GM21390 (cell line): ENCODE data around the gene CTLA4.

Experiments used
- ATAC-seq: cut with Tn5 transposase; IDR thresholded peaks from one replicate; pipeline ENCODE4 v1.9.1; 2021; ENCODE audit not compliant: unreplicated experiment

The CTLA4 gene

DNA sequence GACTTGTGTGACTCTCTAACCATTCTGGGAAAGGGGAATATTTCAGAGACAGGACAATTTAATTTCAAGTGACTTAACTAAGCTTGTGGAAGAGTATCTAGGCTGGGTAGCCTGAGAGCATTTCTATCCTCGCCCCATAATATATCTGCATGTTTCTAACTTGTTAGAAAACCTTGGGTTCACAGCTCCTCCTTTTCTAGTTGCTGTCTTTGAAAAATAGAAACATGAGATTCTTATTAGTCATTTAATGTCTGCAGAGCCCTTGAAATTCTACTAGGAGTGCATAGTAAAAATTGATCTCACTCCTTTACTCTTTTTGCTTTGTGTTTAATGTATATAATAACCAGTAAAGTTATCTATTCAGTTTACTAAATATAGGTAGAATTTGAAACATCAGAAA lies 22.4 kb downstream of the CTLA4 start:
- ATAC-seq, result no peak

DNA sequence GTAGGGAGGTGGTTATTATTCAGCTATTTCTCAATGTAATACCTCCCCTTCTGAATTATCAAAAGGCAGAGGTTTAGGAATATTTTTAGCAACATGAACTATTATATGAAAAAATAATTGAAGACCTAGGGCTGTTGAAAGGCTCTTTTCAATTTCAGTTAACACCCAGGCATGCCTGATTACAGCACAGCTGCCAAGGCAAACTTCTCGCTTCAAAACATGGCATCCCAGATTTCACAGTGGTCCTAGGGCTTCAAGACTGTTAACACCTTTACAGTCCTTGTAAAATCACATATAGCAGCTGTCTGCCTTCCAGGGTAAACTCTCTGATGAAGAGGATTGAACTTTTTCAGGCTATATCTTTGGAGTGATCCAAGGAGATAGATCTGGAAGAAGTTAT lies 23.2 kb downstream of the CTLA4 start:
- ATAC-seq, result no peak

DNA sequence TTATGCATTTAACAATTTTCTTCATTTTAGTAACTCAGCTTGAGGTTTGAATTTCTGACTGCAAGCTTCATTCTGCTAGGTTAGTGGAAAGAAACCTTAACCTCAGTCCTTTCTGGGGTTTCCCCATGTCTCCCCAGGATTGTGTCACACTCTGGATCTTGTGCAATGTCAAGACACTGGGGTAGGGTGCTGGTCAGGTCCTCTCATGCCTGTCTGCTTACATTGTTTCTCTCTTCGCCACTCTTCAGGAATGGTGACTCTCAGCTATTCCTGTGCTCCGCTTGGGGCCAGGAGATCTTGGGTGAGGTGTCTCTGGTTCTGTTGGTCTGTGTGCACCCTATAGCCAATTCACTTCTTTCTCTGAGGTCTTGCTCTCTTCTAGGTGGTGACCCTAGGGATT lies 23.9 kb downstream of the CTLA4 start:
- no peak for ATAC-seq

DNA sequence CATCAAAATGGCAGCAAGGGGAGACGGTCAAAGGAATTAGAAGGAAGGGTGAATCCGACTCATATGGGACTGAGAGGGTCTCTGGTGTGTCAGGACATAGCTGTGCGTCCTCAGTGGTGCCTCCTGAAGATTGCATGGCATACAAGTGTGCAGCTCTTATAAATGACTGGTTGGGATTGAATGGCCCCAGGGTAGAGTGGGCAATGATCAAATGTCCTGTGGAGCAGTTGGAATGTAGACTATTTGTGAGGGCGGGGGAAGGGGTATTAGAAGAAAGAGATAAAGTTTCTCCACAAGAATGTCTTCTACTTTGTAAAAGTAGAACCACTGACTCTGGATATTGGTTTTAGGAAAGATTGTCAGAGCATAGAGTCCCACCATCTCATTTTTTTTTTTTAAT lies 24.6 kb downstream of the CTLA4 start:
- no peak for ATAC-seq

DNA sequence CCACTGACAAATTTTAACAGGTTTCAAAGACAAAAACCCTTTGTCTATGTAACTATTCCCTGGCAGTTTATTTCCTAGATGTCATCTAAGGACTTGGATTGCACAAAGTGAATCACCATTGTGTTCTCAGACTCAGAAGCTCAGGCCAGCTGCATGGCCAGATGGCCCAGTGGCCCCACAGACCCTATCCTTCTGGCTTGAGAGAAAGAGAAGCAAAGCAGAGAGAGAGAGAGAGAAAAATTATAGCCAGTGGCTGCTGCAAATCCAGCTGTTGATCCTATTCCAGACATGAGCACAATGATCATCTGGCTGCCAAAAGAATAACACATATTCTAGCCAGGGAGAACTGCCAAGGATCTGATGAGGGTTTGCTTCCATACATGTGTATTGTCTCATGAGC lies 25.8 kb downstream of the CTLA4 start:
- no peak for ATAC-seq

DNA sequence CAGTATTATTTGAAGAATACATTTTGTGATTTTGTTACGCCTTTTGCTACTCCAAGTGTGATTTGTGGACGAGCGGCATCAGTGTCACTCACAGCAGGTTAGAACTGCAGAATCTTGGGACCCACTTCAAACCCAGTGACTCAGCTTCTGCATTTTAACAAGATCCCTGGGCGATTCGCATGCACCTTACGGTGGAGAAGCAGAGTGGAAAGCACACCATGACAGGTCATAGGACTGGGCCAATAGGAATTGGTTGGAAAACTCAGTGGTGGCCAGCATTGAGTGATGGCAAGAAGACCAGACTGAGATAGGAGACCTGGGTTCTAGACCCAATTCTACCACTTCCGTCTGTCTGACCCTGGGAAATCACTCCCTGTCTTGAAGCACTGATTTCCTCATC lies 26.3 kb downstream of the CTLA4 start:
- no peak for ATAC-seq

DNA sequence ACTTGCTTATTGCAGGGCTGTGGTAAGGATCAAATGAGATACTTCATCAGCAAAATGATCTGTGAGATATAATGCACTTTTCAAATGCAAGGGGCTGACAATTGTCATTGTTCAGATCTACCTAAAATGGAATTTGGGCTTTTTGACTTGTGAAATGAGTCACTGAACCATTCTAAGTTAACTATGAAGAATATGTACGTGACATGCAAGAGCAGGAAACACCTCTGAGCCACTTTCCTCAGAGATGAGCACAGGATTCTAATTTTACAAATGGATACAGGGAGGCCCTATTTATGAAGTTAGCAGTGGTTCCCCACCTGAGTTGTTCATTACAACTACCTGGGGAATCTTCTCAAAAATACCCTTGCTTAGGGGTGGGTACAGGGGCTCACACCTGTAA lies 26.7 kb downstream of the CTLA4 start:
- no peak for ATAC-seq

DNA sequence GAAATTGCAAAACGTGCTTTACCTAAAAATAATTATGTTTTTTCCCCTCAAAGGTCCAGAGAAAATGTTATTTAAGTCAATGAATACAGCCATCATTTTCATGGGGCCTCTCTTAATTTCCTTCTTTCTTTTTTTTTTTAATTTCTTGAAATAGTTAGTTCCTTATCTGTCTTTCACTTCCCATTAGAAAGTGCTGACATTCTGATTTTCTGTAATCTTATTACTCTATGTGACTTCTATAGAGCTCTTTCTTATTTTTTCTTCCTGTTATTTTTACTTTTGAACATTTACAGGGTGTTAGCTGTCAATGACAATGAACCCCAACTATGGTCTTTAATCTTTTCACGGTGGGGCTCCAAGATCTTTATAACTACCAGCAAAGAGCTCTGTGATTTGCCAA lies 30.0 kb downstream of the CTLA4 start:
- ATAC-seq, result no peak

DNA sequence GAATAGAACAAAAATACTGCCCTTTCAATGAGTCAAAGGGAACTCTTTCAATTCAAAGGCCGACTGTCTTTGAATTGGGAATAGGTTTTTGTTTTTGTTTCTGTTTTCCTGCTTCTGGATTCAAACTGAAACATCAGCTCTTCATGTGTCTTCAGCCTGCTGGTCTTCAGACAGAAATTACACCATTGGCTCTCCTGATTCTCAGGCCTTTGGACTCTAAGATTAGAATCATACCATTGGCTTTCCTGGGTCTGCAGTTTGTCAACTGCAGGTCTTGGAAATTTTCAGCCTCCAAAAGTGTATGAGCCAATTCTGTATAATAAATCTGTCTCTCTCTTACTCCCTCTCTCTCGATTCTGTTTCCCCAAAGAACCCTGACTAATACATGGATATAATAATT lies 31.1 kb downstream of the CTLA4 start:
- ATAC-seq, result no peak

DNA sequence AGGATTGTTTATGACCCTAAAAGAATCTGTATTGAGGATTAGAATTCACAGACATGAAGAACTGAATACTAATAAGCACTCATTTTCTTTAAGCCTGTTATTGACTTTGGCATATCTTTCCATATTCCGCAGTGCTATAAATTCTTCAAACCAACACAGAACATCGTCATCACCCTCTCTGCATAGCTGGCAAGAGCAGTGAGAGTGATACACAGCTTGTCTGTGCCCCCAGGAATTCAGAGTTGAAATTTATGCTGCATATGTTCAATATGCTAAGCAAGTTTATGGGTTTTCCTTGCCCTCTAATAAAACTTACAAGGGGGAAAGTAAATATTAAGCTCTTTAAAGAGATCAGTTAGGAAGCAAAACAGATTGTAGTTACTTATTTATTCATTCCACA lies 32.7 kb downstream of the CTLA4 start:
- ATAC-seq, result no peak

DNA sequence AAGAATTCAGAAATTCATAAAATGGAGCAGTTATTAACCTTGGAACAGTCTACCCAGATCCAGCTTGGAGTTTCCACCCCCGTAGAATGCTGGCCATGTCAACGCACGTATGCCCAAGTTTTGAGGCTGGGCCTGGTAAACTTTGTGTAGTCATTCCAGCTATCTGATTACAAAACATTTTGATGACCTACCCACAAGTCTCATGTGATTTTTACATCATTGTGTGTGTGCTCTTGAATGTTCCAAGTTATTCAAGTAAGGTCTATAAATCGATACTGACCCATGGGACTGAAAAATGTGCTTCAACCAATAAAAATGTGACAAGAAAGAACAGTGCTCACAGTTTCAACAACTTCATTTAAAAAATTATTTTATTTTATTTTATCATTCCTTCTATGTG lies 36.5 kb downstream of the CTLA4 start:
- ATAC-seq, result no peak

DNA sequence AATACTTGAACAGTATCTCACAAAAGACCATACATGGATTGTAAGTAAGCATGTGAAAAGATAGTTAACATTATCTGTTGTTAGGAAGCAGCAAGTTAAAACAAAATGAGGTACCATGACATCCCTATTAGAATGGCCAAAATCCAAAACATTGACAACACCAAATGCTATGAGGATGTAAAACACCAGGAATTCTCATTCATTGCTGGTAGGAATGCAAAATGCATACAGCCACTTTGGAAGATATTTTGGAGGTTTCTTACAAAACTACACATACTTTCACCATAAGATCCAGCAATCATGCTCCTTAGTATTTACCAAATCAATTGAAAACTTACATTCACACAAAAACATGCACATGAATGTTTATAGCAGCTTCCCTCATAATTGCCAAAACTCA lies 38.1 kb downstream of the CTLA4 start:
- ATAC-seq, result no peak

DNA sequence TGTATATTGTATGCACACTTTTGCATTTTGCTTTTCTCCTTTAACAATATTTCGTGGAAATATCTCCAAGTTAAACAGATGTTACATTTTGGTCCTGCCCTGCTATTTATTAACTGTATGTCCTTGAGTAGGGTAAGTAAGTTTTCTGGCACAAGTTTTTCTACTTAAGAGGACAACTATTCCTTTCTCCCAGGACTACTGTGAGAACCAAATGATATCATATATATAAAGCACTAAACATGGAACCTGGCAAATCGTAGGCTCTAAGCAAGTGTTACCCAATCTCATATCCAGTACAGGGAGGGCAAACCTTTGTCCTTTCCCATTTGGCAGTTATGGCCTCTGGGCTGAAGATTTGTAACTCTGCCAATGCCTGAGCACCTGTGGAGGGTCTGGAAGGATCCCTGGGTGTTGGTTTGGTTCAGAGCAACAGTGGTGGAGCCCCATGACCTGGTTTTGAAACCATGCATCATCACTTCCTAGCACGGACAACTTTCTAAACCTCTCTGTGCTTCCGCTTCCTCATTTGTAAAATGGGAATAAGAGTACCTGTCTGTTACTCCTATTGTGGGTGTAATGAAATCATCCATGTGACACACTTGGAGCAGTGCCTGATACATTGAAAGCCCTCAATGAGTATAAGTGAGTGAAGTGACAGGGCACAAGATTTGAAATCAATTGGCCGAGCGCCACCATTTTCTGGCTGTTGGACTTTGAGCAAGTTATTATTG lies 40.7 kb downstream of the CTLA4 start:
- no peak for ATAC-seq

DNA sequence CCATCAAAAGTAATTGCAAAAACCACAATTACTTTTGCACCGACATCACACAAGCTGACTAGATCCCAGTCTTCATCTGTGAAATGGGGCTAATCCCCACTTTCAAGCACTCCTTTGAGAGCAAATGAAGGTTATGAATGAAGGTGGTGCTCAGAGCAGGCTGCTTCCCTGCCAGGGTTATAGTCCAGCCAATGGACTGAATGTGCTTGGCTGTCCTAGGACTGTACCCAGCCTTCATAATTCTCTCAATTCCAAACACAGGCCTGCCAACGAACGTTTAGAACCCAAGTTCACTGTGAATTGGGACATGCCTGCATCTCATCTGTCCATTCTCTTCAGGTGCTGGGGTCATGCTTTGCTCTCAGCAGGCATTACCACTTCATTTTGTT lies 41.2 kb downstream of the CTLA4 start:
- no peak for ATAC-seq

DNA sequence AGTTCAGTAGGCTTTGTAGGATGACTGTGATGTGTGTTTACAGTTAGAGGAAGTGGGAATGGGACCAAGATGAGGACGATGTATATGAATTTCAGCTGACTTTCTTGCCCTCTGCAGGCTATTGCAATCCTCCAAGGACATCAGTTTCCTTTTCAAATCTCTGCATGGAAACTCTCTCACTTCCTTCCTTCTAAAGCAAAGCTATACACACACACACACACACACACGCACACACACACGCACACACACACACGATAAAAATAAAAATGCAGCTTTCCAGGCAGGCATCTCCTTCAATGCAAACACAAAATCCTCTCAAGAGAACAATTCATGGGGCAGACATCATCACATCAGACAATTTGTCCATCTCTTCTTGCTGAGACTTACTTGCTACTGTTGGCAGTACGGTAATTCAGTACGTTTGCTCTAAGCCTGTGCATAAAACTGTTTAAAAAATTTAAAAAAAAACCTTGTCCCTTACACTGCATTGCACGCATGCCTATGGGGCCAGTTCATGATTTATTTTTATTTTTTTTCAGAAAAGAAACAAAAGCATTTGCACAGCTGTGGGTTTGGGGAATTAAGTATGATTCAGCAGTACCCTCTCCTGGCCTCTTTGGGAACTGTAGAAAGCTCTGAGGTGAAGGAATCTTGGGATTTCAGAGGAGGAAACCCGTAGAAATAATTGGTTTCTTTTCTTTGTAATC lies 41.8 kb downstream of the CTLA4 start:
- ATAC-seq, result no peak

DNA sequence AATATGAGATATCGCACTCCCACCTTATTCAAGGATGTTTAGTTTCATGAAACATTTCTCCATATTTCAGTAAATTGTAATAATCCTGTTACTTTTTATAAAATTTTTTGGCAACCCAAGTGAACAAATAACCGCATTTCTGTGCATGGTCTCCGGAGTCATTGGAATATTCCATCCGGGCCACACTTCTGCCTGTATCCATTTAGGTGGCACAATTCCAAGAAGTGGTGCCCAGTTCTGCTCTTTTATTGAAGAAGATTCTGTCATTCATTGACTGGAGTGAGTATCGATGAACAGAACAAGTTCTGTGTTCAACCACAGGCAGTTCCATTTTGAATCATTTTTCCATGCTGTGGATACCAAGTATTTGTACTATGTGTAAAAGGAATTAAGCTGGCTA lies 42.4 kb downstream of the CTLA4 start:
- no peak for ATAC-seq

DNA sequence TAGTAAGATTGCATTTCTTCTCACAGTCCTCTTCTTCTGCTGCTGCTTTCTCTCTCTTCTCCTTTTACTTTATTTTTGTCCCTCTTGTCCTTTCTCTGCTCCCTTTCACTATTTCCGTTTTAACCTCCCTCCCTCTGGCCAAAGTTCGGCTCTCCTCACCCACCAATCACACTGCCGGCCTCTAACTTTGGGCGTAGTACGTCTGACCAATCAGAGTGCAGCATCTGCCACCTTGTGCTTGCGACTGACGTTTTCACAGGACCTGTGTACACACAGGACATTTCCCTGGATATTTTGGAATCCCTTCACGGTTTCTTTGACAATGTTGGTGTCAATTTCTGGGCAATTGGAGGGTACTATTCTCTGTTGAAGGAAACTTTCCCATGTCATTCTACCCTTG lies 46.4 kb downstream of the CTLA4 start:
- ATAC-seq, result no peak

DNA sequence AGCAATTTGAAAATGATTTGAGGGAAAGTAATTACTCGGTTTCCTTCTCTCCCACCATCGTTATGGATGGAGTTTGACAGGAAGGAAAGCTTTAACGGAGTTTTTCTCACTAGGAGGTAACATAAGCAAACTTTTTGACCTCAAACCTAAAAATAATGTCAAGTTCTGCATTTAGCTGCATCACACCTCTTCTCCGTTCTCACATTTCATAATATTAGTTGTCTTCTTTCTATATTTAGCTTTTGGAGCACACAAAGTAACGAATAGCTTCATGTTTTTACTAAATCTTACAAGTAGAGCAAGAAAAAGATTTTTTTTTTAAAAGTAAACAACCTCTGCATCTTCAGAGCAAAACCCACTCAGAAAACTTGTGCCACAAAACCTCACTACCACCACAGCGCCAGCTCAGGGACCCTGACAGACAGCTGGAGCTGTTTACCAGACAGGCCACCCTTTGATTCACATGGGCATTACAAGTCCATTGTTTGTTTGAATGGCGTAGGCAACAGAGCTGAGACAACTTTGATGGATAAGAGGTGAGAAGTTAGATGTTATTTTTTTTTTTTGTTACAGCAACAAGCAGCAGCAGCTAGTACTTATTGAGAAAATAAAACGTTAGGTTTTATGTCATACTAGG lies 47.1 kb downstream of the CTLA4 start:
- no peak for ATAC-seq

DNA sequence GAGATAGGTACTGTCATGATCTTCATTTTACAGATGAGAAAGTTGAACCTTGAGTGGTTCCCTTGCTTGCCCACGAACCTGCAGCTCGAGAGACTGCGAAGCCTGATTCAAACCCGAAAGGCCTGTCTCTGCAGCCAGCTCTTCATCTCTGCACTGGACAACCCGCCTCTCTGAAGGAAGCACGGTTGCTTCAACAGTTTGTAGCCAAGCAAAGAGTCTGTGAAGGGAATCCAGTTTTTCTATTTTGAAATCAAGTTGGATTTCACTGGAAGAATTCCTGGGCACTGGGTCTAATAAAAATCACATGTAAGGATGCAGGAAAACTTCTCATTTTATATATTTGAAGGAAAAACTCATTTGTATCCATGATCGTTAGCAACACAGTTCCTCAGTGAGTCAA lies 47.7 kb downstream of the CTLA4 start:
- no peak for ATAC-seq

DNA sequence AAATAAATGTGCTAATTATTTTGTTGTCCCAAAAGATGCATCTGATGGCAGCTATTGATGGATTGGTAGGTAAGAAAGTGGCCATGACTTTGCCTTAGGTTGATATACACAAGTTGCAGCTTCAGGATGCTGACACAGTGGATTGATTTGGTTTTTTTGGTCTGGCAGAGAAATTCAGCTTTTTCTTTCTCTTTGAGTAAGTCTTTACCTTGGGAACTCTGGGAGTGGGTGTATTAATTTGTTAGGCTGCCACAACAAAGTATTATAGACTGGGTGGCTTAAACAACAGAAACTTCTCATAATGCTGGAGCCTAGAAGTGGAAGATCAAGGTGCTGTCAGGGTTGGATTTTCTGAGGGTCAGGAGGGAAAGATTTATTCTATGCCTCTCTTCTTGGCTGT lies 49.2 kb downstream of the CTLA4 start:
- ATAC-seq, result no peak

DNA sequence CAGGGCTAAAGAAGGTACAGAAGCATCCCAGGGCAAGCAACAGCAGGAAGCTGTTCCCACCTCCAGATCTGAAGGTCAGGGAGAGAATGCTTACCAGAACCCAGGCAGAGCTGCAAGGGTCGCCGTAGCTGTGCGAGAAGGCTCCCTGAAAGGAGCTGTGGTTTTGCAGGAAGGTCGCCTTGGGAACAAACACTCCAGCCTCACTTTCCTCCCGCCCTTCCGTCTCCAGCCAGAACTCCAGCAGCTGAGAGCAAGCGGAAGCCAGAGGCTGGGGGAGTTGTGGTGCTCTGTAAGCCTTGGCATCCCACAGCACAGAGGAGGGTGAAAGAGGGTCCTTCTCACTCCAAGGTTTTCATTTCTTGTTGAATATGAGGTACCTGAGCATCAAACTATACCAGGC lies 50.7 kb downstream of the CTLA4 start:
- ATAC-seq, result no peak

DNA sequence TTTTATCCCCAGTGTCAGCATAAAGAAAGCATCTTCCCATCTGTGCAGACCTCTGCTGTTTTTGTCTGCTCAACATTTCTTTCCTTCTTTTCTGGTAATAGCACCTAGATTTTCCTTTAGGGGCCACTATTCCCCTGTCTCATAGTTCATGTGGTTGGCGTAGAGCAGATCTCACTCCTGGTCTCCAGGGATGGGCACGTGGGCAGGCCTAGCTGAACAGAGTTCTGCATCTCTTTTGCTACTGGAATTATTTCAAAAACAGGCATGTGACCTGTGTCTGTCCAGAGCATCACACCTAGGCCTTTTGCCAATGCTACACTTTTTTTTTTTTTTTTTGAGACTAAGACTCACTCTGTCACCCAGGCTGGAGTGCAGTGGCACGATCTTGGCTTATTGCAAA lies 51.3 kb downstream of the CTLA4 start:
- ATAC-seq, result no peak
